H1 (cell line): ENCODE measurements around the gene CHTF18. TPM values are rescaled to one million over a fixed set of nuclear protein-coding genes. Genes with fewer than 3 reads are reported as not detected.

Experiments
- CTCF ChIA-PET: fragments of 300-600 bp; sonication (Branson Sonifier 250); formaldehyde crosslinking; loops from one replicate; lab custom pipeline; 2021; ENCODE audit not compliant: partially characterized antibody; lab: Charles Lee
- POLR2A ChIA-PET: fragments of 300-600 bp; sonication (Branson Sonifier 250); formaldehyde crosslinking; loops from one replicate; lab custom pipeline; 2021; ENCODE audit warnings: inconsistent platforms; ENCODE audit not compliant: partially characterized antibody; lab: Charles Lee
- DNase-seq, 2 experiments: peaks; one replicate each; pipeline versions ENCODE4 v3.0.0 to v3.0.0-alpha.2; 2010 to 2022; ENCODE audit warnings: low spot score in 2 of 2, low read depth in 1 of 2, mixed read lengths in 1 of 2
- FAIRE-seq: peaks from 2 replicates; lab custom pipeline; 2011; peaks lifted over from hg19 to GRCh38; lab: Jason Lieb, UNC
- H2AFZ ChIP-seq: 2 replicates; pipeline ENCODE4 v1.8.1; 2012; ENCODE audit warnings: low read length, inconsistent platforms
- H2AK5ac ChIP-seq: 2 replicates; pipeline ENCODE4 v1.6.1; 2013; ENCODE audit warnings: low read depth, low read length
- H2BK120ac ChIP-seq: replicated peaks from 2 replicates; pipeline ENCODE3; 2013; ENCODE audit warnings: low read depth, low read length, inconsistent platforms
- H2BK12ac ChIP-seq: 2 replicates; pipeline ENCODE4 v1.6.1; 2013; ENCODE audit warnings: low read depth, low read length
- H2BK15ac ChIP-seq: 2 replicates; pipeline ENCODE4 v1.6.1; 2013; ENCODE audit warnings: low read length
- H2BK20ac ChIP-seq: 2 replicates; pipeline ENCODE4 v1.6.1; 2013; ENCODE audit warnings: low read length
- H2BK5ac ChIP-seq: 2 replicates; pipeline ENCODE4 v1.6.1; 2013; ENCODE audit warnings: low read depth, low read length
- H3K14ac ChIP-seq: 2 replicates; pipeline ENCODE4 v1.6.1; 2013; ENCODE audit warnings: inconsistent platforms; ENCODE audit not compliant: insufficient read length
- H3K18ac ChIP-seq: 2 replicates; pipeline ENCODE4 v1.6.1; 2013; ENCODE audit warnings: low read length; ENCODE audit errors: extremely low read depth
- H3K23ac ChIP-seq: 2 replicates; pipeline ENCODE4 v1.6.1; 2013; ENCODE audit warnings: inconsistent platforms; ENCODE audit not compliant: insufficient read length
- H3K23me2 ChIP-seq: 2 replicates; pipeline ENCODE4 v1.6.1; 2013; ENCODE audit warnings: low read depth, low read length
- H3K27ac ChIP-seq: 2 replicates; pipeline ENCODE4 v1.6.1; 2011; ENCODE audit warnings: low read depth, low read length, inconsistent platforms
- H3K27me3 ChIP-seq, 4 experiments: replicated peaks in 1 of 4; 1 replicate in 1 of 4; 2 replicates in 3 of 4; pipeline versions ENCODE4 v1.6.1 to v1.8.1; 2011 to 2013; ENCODE audit warnings: low read length in 3 of 4, mild to moderate bottlenecking in 3 of 4, inconsistent platforms in 2 of 4, mixed read lengths in 2 of 4, moderate library complexity in 1 of 4; ENCODE audit not compliant: control insufficient read depth in 3 of 4, insufficient read depth in 3 of 4; ENCODE audit errors: extremely low read depth in 1 of 4
- H3K36me3 ChIP-seq, 4 experiments: 2 replicates each; pipeline versions ENCODE4 v1.6.1 to v1.8.1; 2011 to 2013; ENCODE audit warnings: mild to moderate bottlenecking in 4 of 4, low read length in 3 of 4, moderate library complexity in 2 of 4, control low read depth in 1 of 4, inconsistent platforms in 1 of 4; ENCODE audit not compliant: insufficient read depth in 4 of 4, control insufficient read depth in 2 of 4
- H3K4ac ChIP-seq: replicated peaks from 2 replicates; pipeline ENCODE3; 2013; ENCODE audit warnings: low read length, low read depth, mixed read lengths, inconsistent platforms; ENCODE audit not compliant: insufficient read length
- H3K4me1 ChIP-seq, 4 experiments: replicated peaks in 1 of 4; 1 replicate in 1 of 4; 2 replicates in 3 of 4; pipeline versions ENCODE4 v1.6.1 to v1.8.1; 2011 to 2013; ENCODE audit warnings: low read length in 3 of 4, inconsistent platforms in 2 of 4, mixed read lengths in 1 of 4; ENCODE audit not compliant: insufficient read depth in 4 of 4, control insufficient read depth in 3 of 4
- H3K4me2 ChIP-seq, 2 experiments: 2 replicates each; pipeline versions ENCODE4 v1.6.1 to v1.8.1; 2011 to 2013; ENCODE audit warnings: low read depth in 2 of 2, low read length in 2 of 2, control low read depth in 1 of 2, inconsistent platforms in 1 of 2, mild to moderate bottlenecking in 1 of 2; ENCODE audit not compliant: insufficient read depth in 1 of 2
- H3K4me3 ChIP-seq, 4 experiments: fragments of 200-600, 300-600 bp in 1 of 4; sonication (generic), shearing (Covaris generic), sonication (Bioruptor Twin) in 1 of 4; 2 replicates each; pipeline versions ENCODE4 v1.5.1 to v1.8.1; 2011 to 2016; ENCODE audit warnings: low read length in 4 of 4, low read depth in 3 of 4, control low read depth in 2 of 4, inconsistent platforms in 2 of 4, mild to moderate bottlenecking in 2 of 4, mixed read lengths in 1 of 4, moderate library complexity in 1 of 4; ENCODE audit not compliant: insufficient read depth in 2 of 4; ENCODE audit errors: extremely low read depth in 1 of 4
- H3K56ac ChIP-seq: replicated peaks from 2 replicates; pipeline ENCODE3; 2013; ENCODE audit warnings: low read depth, mild to moderate bottlenecking, mixed read lengths, low read length, inconsistent platforms; ENCODE audit not compliant: insufficient read length
- H3K79me1 ChIP-seq: 2 replicates; pipeline ENCODE4 v1.6.1; 2013; ENCODE audit warnings: low read depth, low read length, control low read depth
- H3K79me2 ChIP-seq, 2 experiments: 2 replicates each; pipeline versions ENCODE4 v1.6.1 to v1.8.1; 2012 to 2013; ENCODE audit warnings: low read length in 2 of 2, mild to moderate bottlenecking in 2 of 2, inconsistent platforms in 1 of 2; ENCODE audit not compliant: insufficient read depth in 2 of 2, control insufficient read depth in 1 of 2
- H3K9ac ChIP-seq, 4 experiments: replicated peaks in 1 of 4; 1 replicate in 1 of 4; 2 replicates in 3 of 4; pipeline versions ENCODE4 v1.6.1 to v1.8.1; 2011 to 2013; ENCODE audit warnings: low read depth in 3 of 4, low read length in 3 of 4, control low read depth in 2 of 4, mild to moderate bottlenecking in 2 of 4, moderate library complexity in 2 of 4, inconsistent platforms in 1 of 4; ENCODE audit errors: extremely low read depth in 1 of 4
- H3K9me3 ChIP-seq, 2 experiments: 2 replicates each; pipeline versions ENCODE4 v1.6.1 to v1.8.1; 2012 to 2013; ENCODE audit warnings: mild to moderate bottlenecking in 2 of 2, moderate library complexity in 2 of 2, control low read depth in 1 of 2, inconsistent platforms in 1 of 2, low read depth in 1 of 2, low read length in 1 of 2, mixed read lengths in 1 of 2; ENCODE audit not compliant: insufficient read depth in 2 of 2
- H4K20me1 ChIP-seq, 2 experiments: replicated peaks in 1 of 2; 2 replicates each; pipeline versions ENCODE3 to v1.8.1; 2011 to 2013; ENCODE audit warnings: inconsistent platforms in 2 of 2, low read length in 2 of 2, mild to moderate bottlenecking in 1 of 2; ENCODE audit not compliant: insufficient read depth in 2 of 2, control insufficient read depth in 1 of 2
- H4K5ac ChIP-seq: 2 replicates; pipeline ENCODE4 v1.6.1; 2013; ENCODE audit warnings: low read length, low read depth, mixed read lengths, inconsistent platforms; ENCODE audit not compliant: insufficient read length
- H4K8ac ChIP-seq: 2 replicates; pipeline ENCODE4 v1.8.0; 2013; ENCODE audit warnings: mild to moderate bottlenecking, moderate library complexity, low read length, inconsistent platforms; ENCODE audit not compliant: insufficient read depth; ENCODE audit errors: extremely low read depth
- H4K91ac ChIP-seq: replicated peaks from 2 replicates; pipeline ENCODE3; 2013; ENCODE audit warnings: low read length, mixed read lengths, inconsistent platforms; ENCODE audit not compliant: insufficient read length
- KDM5A ChIP-seq: fragments of 200-600 bp; IDR thresholded peaks from 2 replicates; pipeline ENCODE4 v1.7.1; 2012; ENCODE audit warnings: mild to moderate bottlenecking, low read length, inconsistent platforms, mixed read lengths
- POLR2AphosphoS5 ChIP-seq: IDR thresholded peaks from 2 replicates; pipeline ENCODE4 v1.6.1; 2011; ENCODE audit warnings: low read depth, low read length
- SIX5 ChIP-seq: IDR thresholded peaks from 2 replicates; pipeline ENCODE4 v1.6.1; 2011; ENCODE audit warnings: mild to moderate bottlenecking, low read depth, low read length
- TAF1 ChIP-seq: IDR thresholded peaks from 2 replicates; pipeline ENCODE4 v1.6.1; 2011; ENCODE audit warnings: mild to moderate bottlenecking, low read depth, low read length
- TCF12 ChIP-seq: IDR thresholded peaks from 2 replicates; pipeline ENCODE4 v1.6.1; 2011; ENCODE audit warnings: low read depth, mild to moderate bottlenecking, low read length
- WGBS, 2 experiments: shearing (Covaris generic) in 1 of 2; methylation state at CpG; one replicate each; pipeline versions ENCODE4 v1.1.6 to v1.1.7; 2013 to 2015; ENCODE audit warnings: low lambda C conversion rate in 2 of 2, mixed read lengths in 2 of 2, inconsistent platforms in 1 of 2, low coverage in 1 of 2, missing lambda C conversion rate in 1 of 2; ENCODE audit not compliant: insufficient replicate concordance in 2 of 2, insufficient coverage in 1 of 2, insufficient read length in 1 of 2; ENCODE audit errors: extremely low coverage in 1 of 2, missing lambda C conversion rate in 1 of 2; 5-methylcytosine and 5-hydroxymethylcytosine counted together
- polyA plus RNA-seq, 7 experiments: library from polyadenylated mRNA; depleted of rRNA in 3 of 7; stranded (reverse) in 5 of 7; unstranded in 2 of 7; fragments of >200 nt in 5 of 7; fragments of 200-250 nt in 2 of 7; gene quantifications; 1 replicate in 5 of 7; 2 replicates in 1 of 7; 4 replicates in 1 of 7; pipeline versions ENCODE4 v1.2.1 to v1.2.3, GENCODE V29; 2011 to 2013; ENCODE audit warnings: missing spikeins in 2 of 7, mixed read lengths in 2 of 7
- total RNA-seq: library from RNA; stranded (reverse); fragmentation: NEBNext Ultra II Directional; extraction: Animal tissue kit (Norgen Biotek cat#: 25700); gene quantifications from 2 replicates; pipeline ENCODE4 v1.2.1, GENCODE V29; 2021

The CHTF18 gene
- total and polyA plus RNA-seq, 2 of the 8 experiments (the other 6 are each of a cell fraction or from before 2014, with no cell fraction given), result 75.3 to 104 TPM

DNA sequence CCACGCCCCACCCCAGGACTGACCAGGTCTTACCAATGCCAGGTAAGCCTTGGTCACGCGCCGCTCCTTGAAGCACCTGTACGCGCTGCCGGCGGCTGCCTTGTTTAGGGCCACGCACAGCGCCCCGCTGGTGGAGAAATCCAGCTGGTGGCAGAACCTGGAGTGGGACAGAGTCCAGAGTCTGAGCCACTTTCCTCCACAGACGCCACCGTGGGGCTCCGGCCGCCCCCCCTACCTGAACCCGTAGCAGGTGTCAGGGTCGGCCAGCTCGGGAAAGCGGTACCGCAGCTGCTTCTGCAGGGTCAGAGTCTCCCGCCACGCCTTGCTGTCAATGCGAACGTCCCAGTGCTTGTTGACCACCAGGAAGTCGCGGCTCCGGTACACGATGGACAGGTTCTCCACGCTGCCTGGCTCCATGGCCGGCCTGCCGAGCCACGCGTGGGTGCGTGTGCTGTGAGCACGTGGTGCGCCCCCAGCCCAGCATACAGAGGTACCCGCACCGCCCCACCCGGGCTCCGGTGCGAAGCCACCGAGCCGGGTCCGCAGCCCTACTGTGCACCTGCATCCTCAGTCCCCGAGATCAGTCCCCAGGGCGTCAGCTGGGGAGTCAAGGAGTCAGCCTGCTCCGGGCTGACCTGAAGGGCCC is 976 bp upstream of the CHTF18 start:
- Histone ChIP-seq H4K5ac (no peak overlapping the region), H3K56ac (peak overlapping the region; percentile 16), H2BK15ac (no peak overlapping the region), H3K4me2 (peak overlapping the region; percentile 63 to 93), H2AK5ac (no peak overlapping the region), H3K27me3 (no peaks in the 10 kb centered on the region), H3K4me3 (peak overlapping the region; percentile 76 to 98 (median 84)), H4K20me1 (peaks cover 6 to 27% of the 10 kb centered on the region in 2 experiments), H4K91ac (no peak overlapping the region), H2AFZ (no peak overlapping the region), H3K4ac (peak overlapping the region; percentile 85), H3K14ac (no peak overlapping the region), H3K18ac (no peak overlapping the region), H3K79me2 (peaks cover 0 to 16% of the 10 kb centered on the region in 2 experiments; a peak in 1 of 4 replicates), H3K36me3 (peaks cover 5 to 29% (median 14%) of the 10 kb centered on the region in 4 experiments; a peak in 5 of 8 replicates), H3K9me3 (no peaks in the 10 kb centered on the region)
- ChIA-PET CTCF (interaction anchor here (1.1 to 13.7 kb wide), 7 partner anchors 13 to 241 kb away, joined by 3 to 424 read pairs (median 35); partner anchors contain the start of genes ANTKMT, CCDC78, CIAO3 and GNG13), POLR2A (interaction anchor here (0.7 to 4.4 kb wide), 11 partner anchors 10 to 110 kb away, joined by 3 to 24 read pairs (median 5); partner anchors contain the start of genes ANTKMT, CCDC78 and METRN)
- no peak for DNase-seq
- 65% methylated on average over 47 of the region's 47 CpGs; no CpG with 5 or more reads in 1 of the 2 experiments for WGBS, 2 experiments
- TF ChIP-seq POLR2AphosphoS5 (no peak), KDM5A (no peak), SIX5 (no peak), TAF1 (no peak), TCF12 (no peak)
- TF ChIP-seq, all 59 proteins: peak for 0
- H3K79me1 ChIP-seq, result peaks cover 5% of the 10 kb centered on the region; the same call in 1 of the 2 replicates
- peak overlapping the region; percentile 52; the same call in 1 of the 2 replicates for H2BK5ac ChIP-seq
- H3K23ac ChIP-seq, result no peak overlapping the region
- H3K27ac ChIP-seq, result no peak overlapping the region
- no peak for FAIRE-seq
- H2BK20ac ChIP-seq, result no peak overlapping the region
- no peak overlapping the region for H2BK12ac ChIP-seq
- peaks cover 9% of the 10 kb centered on the region; the same call in 1 of the 2 replicates for H3K23me2 ChIP-seq
- H3K9ac ChIP-seq, result peak overlapping the region; percentile 51 to 88 (median 72)
- no peak overlapping the region; the same call in 1 of the 2 replicates for H4K8ac ChIP-seq
- peaks cover 0 to 14% (median 6%) of the 10 kb centered on the region in 4 experiments; a peak in 4 of 7 replicates for H3K4me1 ChIP-seq
- H2BK120ac ChIP-seq, result no peak overlapping the region
